ENCODE results near the gene USP2. TPM values are rescaled to one million over a fixed set of nuclear protein-coding genes. Genes with fewer than 3 reads are reported as not detected.

The USP2 gene
- total and polyA plus RNA-seq, 7 experiments from 2014 or later, result 0.07 to 1.1 (median 0.43) TPM

GRCh38 chr11:119404872-119405271, 23.4 kb upstream of the USP2 start:
- peaks cover 0 to 17% (median 5%) of the 10 kb centered on the region in 5 donors for H3K27me3 Mint-ChIP-seq
- Histone ChIP-seq H3K4me1 (ENCODE audit: control insufficient read depth in 2 of 2, insufficient read depth in 2 of 2, low read length in 2 of 2) (no peaks in the 10 kb centered on the region), H3K27ac (ENCODE audit: low read depth, low read length) (no peak overlapping the region), H3K27me3 (ENCODE audit: control insufficient read depth in 2 of 2, insufficient read depth in 2 of 2, low read length in 2 of 2) (no peaks in the 10 kb centered on the region), H3K36me3 (ENCODE audit: control insufficient read depth in 2 of 3, insufficient read depth in 3 of 3, low read length in 3 of 3) (no peaks in the 10 kb centered on the region), H3K9me3 (ENCODE audit: control insufficient read depth in 2 of 3, low read length in 3 of 3) (peaks cover 0 to 8% (median 0%) of the 10 kb centered on the region in 3 experiments), H3K4me3 (ENCODE audit: low read length) (no peak overlapping the region)
- no peaks in the 10 kb centered on the region for H3K36me3 Mint-ChIP-seq
- H3K4me1 Mint-ChIP-seq, result no peaks in the 10 kb centered on the region
- peaks cover 3 to 20% (median 9%) of the 10 kb centered on the region in 11 donors for H3K9me3 Mint-ChIP-seq
- POLR2A ChIA-PET, result no interaction called here
- CTCF ChIA-PET, result interaction anchor here (0.7 kb wide), 1 partner anchor 1647 kb away, joined by 3 read pairs; no protein-coding TSS in a partner anchor
- intact Hi-C loops (cut with micrococcal nuclease), result no loop called here
- H3K27ac Mint-ChIP-seq, result no peak overlapping the region
- no peak overlapping the region for H3K4me3 Mint-ChIP-seq
- DNase-seq (no peak), ATAC-seq (no peak)

- DNase-seq (no peak), ATAC-seq (no peak)
- H3K9me3 Mint-ChIP-seq, result peaks cover 6 to 37% (median 25%) of the 10 kb centered on the region in 11 donors
- Histone ChIP-seq H3K4me3 (ENCODE audit: low read length) (no peak overlapping the region), H3K9me3 (ENCODE audit: control insufficient read depth in 2 of 3, low read length in 3 of 3) (peaks cover 0 to 8% (median 8%) of the 10 kb centered on the region in 3 experiments), H3K27ac (ENCODE audit: low read depth, low read length) (no peak overlapping the region), H3K36me3 (ENCODE audit: control insufficient read depth in 2 of 3, insufficient read depth in 3 of 3, low read length in 3 of 3) (no peaks in the 10 kb centered on the region), H3K4me1 (ENCODE audit: control insufficient read depth in 2 of 2, insufficient read depth in 2 of 2, low read length in 2 of 2) (no peaks in the 10 kb centered on the region), H3K27me3 (ENCODE audit: control insufficient read depth in 2 of 2, insufficient read depth in 2 of 2, low read length in 2 of 2) (no peaks in the 10 kb centered on the region)
- peaks cover 0 to 15% (median 4%) of the 10 kb centered on the region in 5 donors for H3K36me3 Mint-ChIP-seq
- no peak overlapping the region for H3K27ac Mint-ChIP-seq
- no peak overlapping the region for H3K4me3 Mint-ChIP-seq
- no peaks in the 10 kb centered on the region for H3K4me1 Mint-ChIP-seq
- peaks cover 10 to 25% (median 17%) of the 10 kb centered on the region in 5 donors for H3K27me3 Mint-ChIP-seq
- CTCF ChIA-PET, result no interaction called here
- intact Hi-C loops (cut with micrococcal nuclease), result no loop called here
- POLR2A ChIA-PET, result no interaction called here
Measured at GRCh38 chr11:119403021-119403420, 21.5 kb upstream of the USP2 start.

- H3K9me3 Mint-ChIP-seq, result peaks cover 10 to 42% (median 29%) of the 10 kb centered on the region in 11 donors
- Histone ChIP-seq H3K4me1 (ENCODE audit: control insufficient read depth in 2 of 2, insufficient read depth in 2 of 2, low read length in 2 of 2) (no peaks in the 10 kb centered on the region), H3K9me3 (ENCODE audit: control insufficient read depth in 2 of 3, low read length in 3 of 3) (peaks cover 0 to 11% (median 8%) of the 10 kb centered on the region in 3 experiments), H3K27me3 (ENCODE audit: control insufficient read depth in 2 of 2, insufficient read depth in 2 of 2, low read length in 2 of 2) (no peaks in the 10 kb centered on the region), H3K4me3 (ENCODE audit: low read length) (no peak overlapping the region), H3K27ac (ENCODE audit: low read depth, low read length) (no peak overlapping the region), H3K36me3 (ENCODE audit: control insufficient read depth in 2 of 3, insufficient read depth in 3 of 3, low read length in 3 of 3) (no peaks in the 10 kb centered on the region)
- no peak overlapping the region for H3K27ac Mint-ChIP-seq
- DNase-seq, result no peak
- peaks cover 10 to 29% (median 21%) of the 10 kb centered on the region in 5 donors for H3K27me3 Mint-ChIP-seq
- peaks cover 0 to 19% (median 4%) of the 10 kb centered on the region in 5 donors for H3K36me3 Mint-ChIP-seq
- intact Hi-C loops (cut with micrococcal nuclease), result no loop called here
- H3K4me3 Mint-ChIP-seq, result no peak overlapping the region
- no peak for ATAC-seq
- CTCF ChIA-PET, result no interaction called here
- no peaks in the 10 kb centered on the region for H3K4me1 Mint-ChIP-seq
- POLR2A ChIA-PET, result no interaction called here
Measured at GRCh38 chr11:119402470-119402869, 21.0 kb upstream of the USP2 start.

DNA sequence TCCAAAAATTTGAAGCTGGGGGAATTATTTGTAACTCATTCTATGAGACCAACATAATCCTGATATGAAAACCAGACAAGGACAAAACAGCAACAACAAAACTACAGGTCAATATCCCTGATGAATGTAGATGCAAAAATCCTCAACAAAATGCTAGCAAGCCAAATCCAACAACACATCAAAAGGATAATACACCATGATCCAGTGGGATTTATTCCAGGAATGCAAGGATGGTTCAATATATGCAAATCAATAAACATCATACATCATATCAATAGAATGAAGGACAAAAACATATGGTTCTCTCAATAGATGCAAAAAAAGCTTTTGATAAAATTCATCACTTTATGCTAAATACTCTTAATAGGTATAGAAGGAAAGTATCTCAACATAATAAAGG, 19.4 kb upstream of the USP2 start:
- Histone ChIP-seq H3K27ac (ENCODE audit: low read depth, low read length) (no peak overlapping the region), H3K4me3 (ENCODE audit: low read length) (no peak overlapping the region), H3K9me3 (ENCODE audit: control insufficient read depth in 2 of 3, low read length in 3 of 3) (peaks cover 0 to 11% (median 8%) of the 10 kb centered on the region in 3 experiments), H3K36me3 (ENCODE audit: control insufficient read depth in 2 of 3, insufficient read depth in 3 of 3, low read length in 3 of 3) (no peaks in the 10 kb centered on the region), H3K27me3 (ENCODE audit: control insufficient read depth in 2 of 2, insufficient read depth in 2 of 2, low read length in 2 of 2) (no peaks in the 10 kb centered on the region), H3K4me1 (ENCODE audit: control insufficient read depth in 2 of 2, insufficient read depth in 2 of 2, low read length in 2 of 2) (no peaks in the 10 kb centered on the region)
- DNase-seq, result no peak
- H3K4me3 Mint-ChIP-seq, result no peak overlapping the region
- H3K36me3 Mint-ChIP-seq, result peaks cover 0 to 19% (median 4%) of the 10 kb centered on the region in 5 donors
- ATAC-seq, result no peak
- H3K4me1 Mint-ChIP-seq, result no peaks in the 10 kb centered on the region
- ChIA-PET CTCF (no interaction called here), POLR2A (no interaction called here)
- H3K27me3 Mint-ChIP-seq, result peaks cover 10 to 29% (median 26%) of the 10 kb centered on the region in 5 donors
- intact Hi-C loops (cut with micrococcal nuclease), result no loop called here
- no peak overlapping the region for H3K27ac Mint-ChIP-seq
- H3K9me3 Mint-ChIP-seq, result peaks cover 10 to 47% (median 29%) of the 10 kb centered on the region in 11 donors

DNA sequence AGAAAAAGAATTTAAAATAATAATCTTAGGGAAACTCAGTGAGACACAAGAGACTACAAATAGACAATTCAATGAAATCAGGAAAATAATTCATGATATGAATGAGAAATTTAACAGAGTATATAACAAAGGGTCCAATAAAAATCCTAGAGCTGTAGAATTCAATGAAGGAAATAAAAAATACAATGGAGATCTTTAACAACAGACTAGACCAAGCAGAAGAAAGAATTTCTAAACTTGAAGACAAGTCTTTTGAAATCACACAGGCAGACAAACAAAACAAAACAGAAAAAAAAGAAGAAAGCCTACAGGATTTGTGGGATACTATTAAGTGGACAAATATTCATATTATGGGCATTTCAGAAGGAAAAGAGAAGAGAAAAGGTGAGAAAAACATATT, 16.2 kb upstream of the USP2 start:
- Mint-ChIP-seq H3K36me3 (peaks cover 0 to 19% (median 4%) of the 10 kb centered on the region in 5 donors), H3K27ac (no peak overlapping the region), H3K4me1 (no peaks in the 10 kb centered on the region), H3K4me3 (no peak overlapping the region), H3K27me3 (peaks cover 21 to 44% (median 37%) of the 10 kb centered on the region in 5 donors), H3K9me3 (peaks cover 10 to 47% (median 29%) of the 10 kb centered on the region in 11 donors)
- Histone ChIP-seq H3K4me1 (ENCODE audit: control insufficient read depth in 2 of 2, insufficient read depth in 2 of 2, low read length in 2 of 2) (no peaks in the 10 kb centered on the region), H3K9me3 (ENCODE audit: control insufficient read depth in 2 of 3, low read length in 3 of 3) (peaks cover 0 to 11% (median 8%) of the 10 kb centered on the region in 3 experiments), H3K36me3 (ENCODE audit: control insufficient read depth in 2 of 3, insufficient read depth in 3 of 3, low read length in 3 of 3) (no peaks in the 10 kb centered on the region), H3K27ac (ENCODE audit: low read depth, low read length) (no peak overlapping the region), H3K4me3 (ENCODE audit: low read length) (no peak overlapping the region), H3K27me3 (ENCODE audit: control insufficient read depth in 2 of 2, insufficient read depth in 2 of 2, low read length in 2 of 2) (no peaks in the 10 kb centered on the region)
- ATAC-seq, result no peak
- intact Hi-C loops (cut with micrococcal nuclease), result no loop called here
- ChIA-PET CTCF (no interaction called here), POLR2A (no interaction called here)
- no peak for DNase-seq

DNA sequence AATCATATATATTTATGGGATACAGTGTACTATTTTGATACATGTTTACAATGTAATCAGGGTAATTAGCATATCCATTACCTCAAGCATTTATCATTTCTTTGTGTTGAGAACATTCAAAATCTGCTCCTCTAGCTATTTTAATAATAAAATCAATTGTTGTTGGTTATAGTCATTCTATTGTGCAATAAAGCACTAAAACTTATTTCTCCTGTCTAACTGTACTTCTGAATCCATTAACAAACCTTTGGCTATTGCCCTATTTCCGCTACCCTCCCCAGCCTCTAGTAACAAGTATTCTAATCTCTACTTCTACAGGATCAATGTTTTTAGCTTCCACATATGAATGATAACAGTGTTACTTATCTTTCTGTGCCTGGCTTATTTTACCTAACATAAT, 15.3 kb upstream of the USP2 start:
- Mint-ChIP-seq H3K36me3 (peaks cover 0 to 19% (median 4%) of the 10 kb centered on the region in 5 donors), H3K4me3 (no peak overlapping the region), H3K27me3 (peaks cover 21 to 40% (median 34%) of the 10 kb centered on the region in 5 donors), H3K4me1 (no peaks in the 10 kb centered on the region), H3K9me3 (peaks cover 10 to 47% (median 29%) of the 10 kb centered on the region in 11 donors), H3K27ac (no peak overlapping the region)
- Histone ChIP-seq H3K4me1 (ENCODE audit: control insufficient read depth in 2 of 2, insufficient read depth in 2 of 2, low read length in 2 of 2) (no peaks in the 10 kb centered on the region), H3K4me3 (ENCODE audit: low read length) (no peak overlapping the region), H3K9me3 (ENCODE audit: control insufficient read depth in 2 of 3, low read length in 3 of 3) (peaks cover 0 to 11% (median 8%) of the 10 kb centered on the region in 3 experiments), H3K36me3 (ENCODE audit: control insufficient read depth in 2 of 3, insufficient read depth in 3 of 3, low read length in 3 of 3) (no peaks in the 10 kb centered on the region), H3K27me3 (ENCODE audit: control insufficient read depth in 2 of 2, insufficient read depth in 2 of 2, low read length in 2 of 2) (no peaks in the 10 kb centered on the region), H3K27ac (ENCODE audit: low read depth, low read length) (no peak overlapping the region)
- DNase-seq (no peak), ATAC-seq (no peak)
- intact Hi-C loops (cut with micrococcal nuclease), result no loop called here
- CTCF ChIA-PET, result no interaction called here
- POLR2A ChIA-PET, result interaction anchor here (0.6 kb wide), 1 partner anchor 9 kb away, joined by 3 read pairs; no protein-coding TSS in a partner anchor

DNA sequence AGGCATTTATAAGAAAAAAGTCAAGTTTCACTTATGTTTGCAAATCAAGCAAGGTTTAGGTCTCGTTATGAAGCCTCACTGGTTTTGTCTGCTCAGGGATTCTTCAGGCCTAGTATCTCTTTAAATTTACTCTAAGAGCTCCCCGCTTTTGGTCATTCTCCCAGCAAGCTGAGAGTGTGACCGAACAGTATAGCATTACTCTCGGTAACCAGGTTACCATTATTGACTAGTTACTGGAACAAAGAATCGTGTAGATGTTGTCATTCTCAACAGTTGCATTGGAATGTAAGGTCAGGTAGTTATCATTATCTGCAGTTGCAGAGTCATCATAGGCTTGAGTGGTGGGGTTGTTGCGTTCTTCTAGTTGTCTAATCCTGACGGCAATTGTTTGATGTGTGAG, 9.8 kb upstream of the USP2 start:
- H3K36me3 Mint-ChIP-seq, result peaks cover 0 to 5% (median 0%) of the 10 kb centered on the region in 5 donors
- Histone ChIP-seq H3K4me1 (ENCODE audit: control insufficient read depth in 2 of 2, insufficient read depth in 2 of 2, low read length in 2 of 2) (no peaks in the 10 kb centered on the region), H3K27ac (ENCODE audit: low read depth, low read length) (no peak overlapping the region), H3K4me3 (ENCODE audit: low read length) (no peak overlapping the region), H3K27me3 (ENCODE audit: control insufficient read depth in 2 of 2, insufficient read depth in 2 of 2, low read length in 2 of 2) (no peaks in the 10 kb centered on the region), H3K36me3 (ENCODE audit: control insufficient read depth in 2 of 3, insufficient read depth in 3 of 3, low read length in 3 of 3) (no peaks in the 10 kb centered on the region), H3K9me3 (ENCODE audit: control insufficient read depth in 2 of 3, low read length in 3 of 3) (no peaks in the 10 kb centered on the region)
- CTCF ChIA-PET, result no interaction called here
- no peaks in the 10 kb centered on the region for H3K9me3 Mint-ChIP-seq
- no peak overlapping the region for H3K27ac Mint-ChIP-seq
- DNase-seq (no peak), ATAC-seq (no peak)
- POLR2A ChIA-PET, result no interaction called here
- intact Hi-C loops (cut with micrococcal nuclease), result no loop called here
- H3K4me3 Mint-ChIP-seq, result no peak overlapping the region
- peaks cover 7 to 28% (median 23%) of the 10 kb centered on the region in 5 donors for H3K27me3 Mint-ChIP-seq
- no peaks in the 10 kb centered on the region for H3K4me1 Mint-ChIP-seq
